BLaER1 treated with 17β-estradiol and CSF1 and Interleukin-3, amounts not matched to agents 10 nM and 100 nM (cell line): Measurements from ENCODE around the gene HARS2.
"Not testable (repeated sequence)": the region's sequence is repeated elsewhere in the genome, so short reads cannot be mapped to it uniquely, and the experiment has no call there.

Source experiments
- H3K27ac ChIP-seq, 11 experiments: shearing (Covaris generic); formaldehyde crosslinking; 2 replicates each; pipeline ENCODE4 v1.8.1; 2022
- H3K27me3 ChIP-seq, 11 experiments: shearing (Covaris generic); formaldehyde crosslinking; 2 replicates each; pipeline ENCODE4 v1.8.1; 2022
- H3K36me3 ChIP-seq, 11 experiments: shearing (Covaris generic); formaldehyde crosslinking; 2 replicates each; pipeline ENCODE4 v1.8.1; 2022
- H3K4me1 ChIP-seq, 10 experiments: shearing (Covaris generic); formaldehyde crosslinking; 2 replicates each; pipeline ENCODE4 v1.8.1; 2022
- H3K4me2 ChIP-seq, 11 experiments: shearing (Covaris generic); formaldehyde crosslinking; 2 replicates each; pipeline ENCODE4 v1.8.1; 2022
- H3K4me3 ChIP-seq, 10 experiments: shearing (Covaris generic); formaldehyde crosslinking; 2 replicates each; pipeline ENCODE4 v1.8.1; 2022
- H3K9ac ChIP-seq, 11 experiments: shearing (Covaris generic); formaldehyde crosslinking; 2 replicates each; pipeline ENCODE4 v1.8.1; 2022
- H3K9me3 ChIP-seq, 11 experiments: shearing (Covaris generic); formaldehyde crosslinking; replicated peaks in 1 of 11; 2 replicates each; pipeline ENCODE4 v1.8.1; 2022
- H4K20me1 ChIP-seq, 11 experiments: shearing (Covaris generic); formaldehyde crosslinking; 2 replicates each; pipeline ENCODE4 v1.8.1; 2022
- Cebpa-rat ChIP-seq, 11 experiments: shearing (Covaris generic); IDR thresholded peaks; 2 replicates each; pipeline ENCODE4 v1.8.1; 2022

Gene HARS2

GRCh38 chr5:140694276-140694675, 3.0 kb downstream of the HARS2 start:
- Histone ChIP-seq H3K4me1 (peaks cover 24 to 36% (median 29%) of the 10 kb centered on the region in 10 experiments), H3K27ac (no peak overlapping the region), H3K9ac (no peak overlapping the region), H3K4me2 (no peak overlapping the region), H3K9me3 (no peaks in the 10 kb centered on the region), H3K27me3 (no peaks in the 10 kb centered on the region), H3K36me3 (peaks cover 65 to 76% (median 68%) of the 10 kb centered on the region in 11 experiments), H4K20me1 (peaks cover 0 to 15% (median 8%) of the 10 kb centered on the region in 11 experiments; a peak in 7 of 22 replicates), H3K4me3 (no peak overlapping the region)
- no peak for TF ChIP-seq Cebpa-rat (IDR thresholded peaks at IDR 0.05)

- peaks cover 0 to 16% (median 8%) of the 10 kb centered on the region in 11 experiments; a peak in 8 of 22 replicates for H4K20me1 ChIP-seq
- no peak overlapping the region for H3K4me2 ChIP-seq
- H3K4me3 ChIP-seq = no peak overlapping the region
- TF ChIP-seq Cebpa-rat (IDR thresholded peaks at IDR 0.05) = no peak
- H3K4me1 ChIP-seq = peaks cover 21 to 34% (median 28%) of the 10 kb centered on the region in 10 experiments
- no peaks in the 10 kb centered on the region for H3K27me3 ChIP-seq
- H3K36me3 ChIP-seq = peaks cover 74 to 86% (median 80%) of the 10 kb centered on the region in 11 experiments
- no peak overlapping the region for H3K9ac ChIP-seq
- no peaks in the 10 kb centered on the region for H3K9me3 ChIP-seq
- H3K27ac ChIP-seq = no peak overlapping the region
These were observed 5.7 kb downstream of the HARS2 start for GRCh38 chr5:140696891-140697492.

GRCh38 chr5:140700177-140701144, 9.2 kb downstream of the HARS2 start, which contains the start of gene ZMAT2:
TSS of gene ZMAT2 (plus strand) at chr5:140700447. CDS start at chr5:140700461, 14 bp downstream.
- H3K4me3 ChIP-seq = peak within 1 kb of the TSS; percentile 81 to 91 (median 86)

GRCh38 chr5:140707812-140708211, 16.6 kb downstream of the HARS2 start:
- TF ChIP-seq Cebpa-rat (IDR thresholded peaks at IDR 0.05) = no peak
- no peak overlapping the region for H3K27ac ChIP-seq

More at GRCh38 chr5:140700177-140701144, 9.2 kb downstream of the HARS2 start, which contains the start of gene ZMAT2:
- H3K36me3 ChIP-seq = peaks cover 86 to 94% (median 90%) of the 10 kb centered on the region in 11 experiments
- peaks cover 0 to 14% (median 4%) of the 10 kb centered on the region in 11 experiments; a peak in 8 of 22 replicates for H4K20me1 ChIP-seq
- peak within 1 kb of the TSS; percentile 83 to 98 (median 91) for H3K4me2 ChIP-seq
- no peaks in the 10 kb centered on the region for H3K9me3 ChIP-seq
- H3K27ac ChIP-seq = peak within 1 kb of the TSS; percentile 75 to 88 (median 81)
- H3K9ac ChIP-seq = peak within 1 kb of the TSS; percentile 84 to 91 (median 90)
- H3K27me3 ChIP-seq = no peaks in the 10 kb centered on the region
- peaks cover 13 to 26% (median 16%) of the 10 kb centered on the region in 10 experiments for H3K4me1 ChIP-seq
- peak in 6 of 11 experiments; percentile 21 to 67 (median 40); a peak in 4 of 22 replicates for TF ChIP-seq Cebpa-rat (IDR thresholded peaks at IDR 0.05)

GRCh38 chr5:140708787-140709186, 17.5 kb downstream of the HARS2 start:
- peaks cover 41 to 49% (median 44%) of the 10 kb centered on the region in 11 experiments for H3K36me3 ChIP-seq
- not testable (repeated sequence) for H3K9ac ChIP-seq, H3K9me3 ChIP-seq, H3K4me2 ChIP-seq, H3K4me3 ChIP-seq, H3K27ac ChIP-seq
- H3K27me3 ChIP-seq = peaks cover 0 to 41% (median 34%) of the 10 kb centered on the region in 11 experiments; a peak in 17 of 22 replicates
- peaks cover 0 to 11% (median 0%) of the 10 kb centered on the region in 11 experiments; a peak in 4 of 22 replicates for H4K20me1 ChIP-seq
- peaks cover 8 to 17% (median 10%) of the 10 kb centered on the region in 10 experiments; a peak in 18 of 20 replicates for H3K4me1 ChIP-seq

More at GRCh38 chr5:140707812-140708211, 16.6 kb downstream of the HARS2 start:
- no peak overlapping the region for H3K9ac ChIP-seq
- H3K4me3 ChIP-seq = no peak overlapping the region
- peaks cover 8 to 18% (median 10%) of the 10 kb centered on the region in 10 experiments; a peak in 18 of 20 replicates for H3K4me1 ChIP-seq
- H4K20me1 ChIP-seq = peaks cover 0 to 11% (median 0%) of the 10 kb centered on the region in 11 experiments; a peak in 5 of 22 replicates
- no peak overlapping the region for H3K4me2 ChIP-seq
- peaks cover 50 to 59% (median 54%) of the 10 kb centered on the region in 11 experiments for H3K36me3 ChIP-seq
- H3K27me3 ChIP-seq = peaks cover 0 to 38% (median 34%) of the 10 kb centered on the region in 11 experiments; a peak in 17 of 22 replicates
- peaks cover 0 to 3% (median 0%) of the 10 kb centered on the region in 11 experiments; a peak in 1 of 22 replicates for H3K9me3 ChIP-seq

GRCh38 chr5:140710899-140711552, 19.8 kb downstream of the HARS2 start:
- peaks cover 18 to 27% (median 22%) of the 10 kb centered on the region in 11 experiments for H3K36me3 ChIP-seq
- H3K27ac ChIP-seq = peak overlapping the region; percentile 38 to 83 (median 74)
- H3K4me1 ChIP-seq = peaks cover 8 to 17% (median 10%) of the 10 kb centered on the region in 10 experiments; a peak in 18 of 20 replicates
- H3K9me3 ChIP-seq = peaks cover 0 to 3% (median 0%) of the 10 kb centered on the region in 11 experiments; a peak in 1 of 22 replicates
- TF ChIP-seq Cebpa-rat (IDR thresholded peaks at IDR 0.05) = no peak
- H3K4me3 ChIP-seq = peak overlapping the region; percentile 53 to 81 (median 66)
- peak overlapping the region; percentile 61 to 80 (median 76) for H3K9ac ChIP-seq
- H3K27me3 ChIP-seq = peaks cover 0 to 41% (median 34%) of the 10 kb centered on the region in 11 experiments; a peak in 17 of 22 replicates
- H4K20me1 ChIP-seq = peaks cover 0 to 2% (median 0%) of the 10 kb centered on the region in 11 experiments; a peak in 2 of 22 replicates
- peak overlapping the region; percentile 64 to 90 (median 84) for H3K4me2 ChIP-seq

GRCh38 chr5:140711794-140712193, 20.5 kb downstream of the HARS2 start:
- no peak overlapping the region for H3K27ac ChIP-seq
- H3K36me3 ChIP-seq = peaks cover 10 to 19% (median 14%) of the 10 kb centered on the region in 11 experiments
- H3K4me2 ChIP-seq = peak overlapping the region in 9 of 11 experiments; percentile 64 to 90 (median 81); a peak in 15 of 22 replicates
- H3K9me3 ChIP-seq = peaks cover 0 to 3% (median 0%) of the 10 kb centered on the region in 11 experiments; a peak in 1 of 22 replicates
- no peaks in the 10 kb centered on the region; a peak in 1 of 22 replicates for H4K20me1 ChIP-seq
- peaks cover 8 to 17% (median 10%) of the 10 kb centered on the region in 10 experiments; a peak in 18 of 20 replicates for H3K4me1 ChIP-seq
- H3K4me3 ChIP-seq = peak overlapping the region in 5 of 10 experiments; percentile 55 to 81 (median 72); a peak in 8 of 20 replicates
- H3K27me3 ChIP-seq = peaks cover 0 to 41% (median 34%) of the 10 kb centered on the region in 11 experiments; a peak in 17 of 22 replicates
- H3K9ac ChIP-seq = peak overlapping the region in 2 of 11 experiments; percentile 73 to 76; a peak in 1 of 22 replicates
- TF ChIP-seq Cebpa-rat (IDR thresholded peaks at IDR 0.05) = no peak
